Heart left ventricle (tissue), 16 donors: ENCODE data around the gene RPL12. TPM values are rescaled to one million over a fixed set of nuclear protein-coding genes. Genes with fewer than 3 reads are reported as not detected.

Experiments used
- ATAC-seq, 4 donors: fragments of 200-7000 bp; cut with Tn5 transposase; one replicate each; pipeline ENCODE4 v1.9.1; 2020 to 2022; ENCODE audit warnings: moderate library complexity in 4 of 4, mild to moderate bottlenecking in 3 of 4, moderate number of reproducible peaks in 1 of 4
- DNase-seq, 5 donors: peaks; one replicate each; pipeline ENCODE4 v3.0.0-alpha.2; 2020
- H3K27ac ChIP-seq, 12 donors: fragments of 200-600 bp; sonication (generic) in 4 of 12; one replicate each; pipeline versions ENCODE4 v1.5.0 to v1.8.0; 2016 to 2022; ENCODE audit warnings: mild to moderate bottlenecking in 2 of 12
- H3K27me3 ChIP-seq, 9 donors: fragments of 200-600 bp; sonication (generic) in 2 of 9; one replicate each; pipeline versions ENCODE4 v1.5.1 to v1.8.0; 2016 to 2022; ENCODE audit warnings: mild to moderate bottlenecking in 3 of 9
- H3K36me3 ChIP-seq, 9 donors: fragments of 200-600 bp; sonication (generic) in 2 of 9; one replicate each; pipeline versions ENCODE4 v1.5.0 to v1.8.0; 2018 to 2022; ENCODE audit warnings: mild to moderate bottlenecking in 2 of 9
- H3K4me1 ChIP-seq, 12 donors: fragments of 200-600 bp; sonication (generic) in 4 of 12; one replicate each; pipeline versions ENCODE4 v1.5.0 to v1.8.0; 2016 to 2022; ENCODE audit warnings: mild to moderate bottlenecking in 3 of 12
- H3K4me3 ChIP-seq, 12 donors: fragments of 200-600 bp; sonication (generic) in 4 of 12; one replicate each; pipeline versions ENCODE4 v1.5.0 to v1.8.0; 2017 to 2022; ENCODE audit warnings: mild to moderate bottlenecking in 9 of 12, moderate library complexity in 4 of 12
- H3K9me3 ChIP-seq, 12 donors: fragments of 200-600 bp; sonication (generic) in 4 of 12; one replicate each; pipeline versions ENCODE4 v1.5.0 to v1.8.0; 2016 to 2022; ENCODE audit warnings: mild to moderate bottlenecking in 1 of 12
- CTCF ChIP-seq, 12 donors: fragments of 200-600 bp; sonication (generic) in 4 of 12; IDR thresholded peaks; one replicate each; pipeline versions ENCODE4 v1.5.0 to v1.8.0; 2018 to 2022; ENCODE audit warnings: antibody characterized with exemption in 12 of 12, mild to moderate bottlenecking in 5 of 12
- POLR2A ChIP-seq, 2 donors: fragments of 450-650 bp; IDR thresholded peaks; one replicate each; pipeline ENCODE4 v1.6.1; 2017; ENCODE audit warnings: antibody characterized with exemption in 2 of 2, mild to moderate bottlenecking in 2 of 2, moderate library complexity in 2 of 2
- WGBS, 4 donors: extraction: QIAGEN DNeasy Blood & Tissue Kit in 2 of 4; methylation state at CpG; one replicate each; pipeline versions ENCODE4 v1.1.5 to v1.1.7; 2013 to 2018; 5-methylcytosine and 5-hydroxymethylcytosine counted together
- intact Hi-C, 10 donors: fragments of 100-400 bp; cut with DNase I; formaldehyde crosslinking; loops; one replicate each; pipeline versions ENCODE4 v1.11.1 to v1.14.2; 2022
- polyA plus RNA-seq, 2 donors: library from polyadenylated mRNA; stranded (reverse); fragments of 200-250 nt; gene quantifications; one replicate each; pipeline ENCODE4 v1.2.3, GENCODE V29; 2013
- total RNA-seq, 9 donors: library from RNA; depleted of rRNA in 2 of 9; stranded (reverse); fragments of >200 nt in 2 of 9; fragmentation: NEBNext Ultra II Directional in 3 of 9; extraction: Animal tissue kit (Norgen Biotek cat#: 25700) in 3 of 9; gene quantifications; one replicate each; pipeline versions ENCODE4 v1.1.0 to v1.2.4, GENCODE V29; 2016 to 2023
- donor health status: ischemic (EF 13 %, LVEDD 7.1; RV severe dilation, severe dysfunction).
- donor health status: healthy with polysubstance abuse.
- donor health status: DM: no; HTN: yes; CAD: no.
- donor health status: DM: no; HTN: no; CAD: no.
- donor health status: ischemic (EF 25% LVEDD 6.9; RV normal size, moderate dysfunction).
- donor health status: ischemic (EF 25% LVEDD 5.7; RV mildly dilated, moderate dysfunction).
- donor health status: healthy.
- donor health status: DM: yes; HTN: yes; CAD: no.
- donor health status: ischemic (EF 35%, LVEDD 5.7; RV mildly dilated, moderate dysfunction).
- donor health status: nonischemic (EF 11% LVEDD 7.7; RV severe dilation, severe dysfunction).
- donor health status: DM: yes; HTN: yes; CAD: no.
- donor health status: PGD.
- donor health status: ischemic (EF 29% LVEDD 5.4; RV normal size, mild dysfunction).
- donor health status: nonischemic (EF 23%, LVEDD 6.1; RV moderate dilation, normal function).

RPL12 gene
- total and polyA plus RNA-seq, 11 donors, result 408 to 1,523 (median 665) TPM

DNA sequence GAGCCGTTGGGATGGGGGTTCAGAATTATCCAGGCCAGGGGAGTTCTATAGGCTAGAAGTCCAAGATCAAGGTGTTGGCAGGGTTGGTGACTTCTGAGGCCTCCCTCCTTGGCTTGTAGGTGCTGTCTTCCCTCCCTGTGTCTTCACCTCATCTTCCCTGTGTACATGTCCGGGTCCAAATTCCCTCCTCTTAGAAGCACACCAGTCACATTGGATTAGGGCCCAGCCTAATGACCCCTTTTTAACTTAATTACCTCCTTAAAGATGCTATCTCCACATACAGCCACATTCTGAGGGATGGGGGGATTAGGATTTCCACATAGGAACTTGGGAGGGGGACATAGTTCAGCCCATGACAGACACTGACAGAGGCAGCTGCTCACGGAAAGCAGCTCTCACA lies 12.2 kb upstream of the RPL12 start:
- Histone ChIP-seq H3K4me1 (peaks cover 0 to 24% (median 0%) of the 10 kb centered on the region in 12 donors), H3K4me3 (no peak overlapping the region), H3K9me3 (no peaks in the 10 kb centered on the region), H3K27me3 (no peaks in the 10 kb centered on the region), H3K36me3 (peaks cover 0 to 93% (median 83%) of the 10 kb centered on the region in 9 donors), H3K27ac (peak overlapping the region in 9 of 12 donors; percentile 40 to 84 (median 74))
- TF ChIP-seq CTCF (IDR thresholded peaks at IDR 0.05) (no peak), POLR2A (IDR thresholded peaks at IDR 0.05) (no peak)
- intact Hi-C loops, result no loop called here
- ATAC-seq, result no peak
- WGBS, 4 donors, result 59 to 69% (median 66%) methylated on average over 3 of the region's 3 CpGs
- no peak for DNase-seq

- ATAC-seq, result peak; percentile 33 to 57 (median 46)
These were observed 7.7 kb upstream of the RPL12 start for GRCh38 chr9:127458921-127459320.

DNA sequence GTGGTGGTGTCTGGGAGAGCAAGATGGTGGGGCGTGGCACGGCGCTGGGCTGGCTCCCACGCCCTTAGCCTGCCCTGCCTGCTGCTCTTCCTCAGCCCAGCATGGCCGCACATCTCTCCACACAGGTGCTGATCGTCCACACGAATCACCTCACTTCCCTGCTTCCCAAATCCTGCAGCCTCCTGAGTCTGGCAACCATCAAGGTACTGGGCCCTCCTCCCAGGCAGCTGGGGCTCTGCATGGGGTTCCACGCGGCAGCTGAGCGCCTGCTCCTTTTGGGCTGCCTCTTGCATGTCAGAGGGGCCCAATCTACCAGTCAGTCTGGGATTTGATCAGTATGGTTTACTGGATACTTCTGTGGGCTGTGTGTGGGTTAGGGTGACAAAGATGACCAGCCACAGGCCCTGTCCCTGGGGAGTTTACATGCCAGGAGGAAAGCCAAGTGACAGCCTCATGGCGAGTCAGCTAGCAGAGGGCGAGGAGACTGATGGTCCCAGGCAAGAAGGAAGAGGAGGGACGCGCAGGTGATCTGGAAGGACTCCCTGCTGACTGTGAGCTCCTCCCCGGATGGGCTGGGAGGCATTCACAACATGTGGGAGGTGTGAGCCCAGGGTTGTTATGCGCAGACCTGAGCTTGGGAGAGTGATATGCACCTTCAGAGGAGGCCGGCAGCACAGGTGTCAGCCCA lies 6.1 kb upstream of the RPL12 start:
- ATAC-seq (no peak), DNase-seq (no peak)
- Histone ChIP-seq H3K4me1 (peaks cover 0 to 34% (median 14%) of the 10 kb centered on the region in 12 donors), H3K9me3 (no peaks in the 10 kb centered on the region), H3K27me3 (no peaks in the 10 kb centered on the region), H3K27ac (no peak overlapping the region), H3K36me3 (peaks cover 0 to 73% (median 58%) of the 10 kb centered on the region in 9 donors), H3K4me3 (no peak overlapping the region)
- 79 to 83% (median 80%) methylated on average over 10 to 17 of the region's 17 CpGs for WGBS, 4 donors
- intact Hi-C loops, result loop anchor here in 1 of 10 donors (10.0 kb wide), 1 partner anchor 233 kb away; no protein-coding TSS in a partner anchor
- TF ChIP-seq CTCF (IDR thresholded peaks at IDR 0.05) (no peak), POLR2A (IDR thresholded peaks at IDR 0.05) (no peak)

More at GRCh38 chr9:127458921-127459320, 7.7 kb upstream of the RPL12 start:
- intact Hi-C loops, result loop anchor here in 1 of 10 donors (10.0 kb wide), 1 partner anchor 234 kb away; no protein-coding TSS in a partner anchor
- no peak for TF ChIP-seq POLR2A (IDR thresholded peaks at IDR 0.05)
- no peak for TF ChIP-seq CTCF (IDR thresholded peaks at IDR 0.05)
- Histone ChIP-seq H3K4me3 (no peak overlapping the region), H3K4me1 (peaks cover 0 to 29% (median 9%) of the 10 kb centered on the region in 12 donors), H3K27ac (peak overlapping the region in 4 of 12 donors; percentile 22 to 36 (median 34)), H3K27me3 (no peaks in the 10 kb centered on the region), H3K9me3 (no peaks in the 10 kb centered on the region), H3K36me3 (peaks cover 0 to 87% (median 74%) of the 10 kb centered on the region in 9 donors)
- DNase-seq, result peak in 4 of 5 donors; percentile 57 to 81 (median 66)
- 48 to 60% (median 53%) methylated on average over 9 of the region's 9 CpGs for WGBS, 4 donors

GRCh38 chr9:127455324-127455992 lies 4.3 kb upstream of the RPL12 start:
- H3K27ac ChIP-seq, result peak overlapping the region in 5 of 12 donors; percentile 2 to 64 (median 17)

More at GRCh38 chr9:127455324-127455992, 4.3 kb upstream of the RPL12 start:
- peaks cover 0 to 54% (median 40%) of the 10 kb centered on the region in 9 donors for H3K36me3 ChIP-seq
- ATAC-seq (no peak), DNase-seq (peak in 3 of 5 donors; percentile 31 to 59 (median 51))
- H3K4me3 ChIP-seq, result no peak overlapping the region
- no peaks in the 10 kb centered on the region for H3K9me3 ChIP-seq
- 50 to 60% (median 57%) methylated on average over 6 of the region's 6 CpGs for WGBS, 4 donors
- peaks cover 0 to 41% (median 20%) of the 10 kb centered on the region in 12 donors for H3K4me1 ChIP-seq
- TF ChIP-seq POLR2A (IDR thresholded peaks at IDR 0.05) (no peak), CTCF (IDR thresholded peaks at IDR 0.05) (peak in 11 of 12 donors; percentile 13 to 53 (median 38))
- no peaks in the 10 kb centered on the region for H3K27me3 ChIP-seq
- intact Hi-C loops, result loop anchor here in 1 of 10 donors (10.0 kb wide), 1 partner anchor 231 kb away; no protein-coding TSS in a partner anchor
